ENCODE data around the gene HMGN4. TPM values are rescaled to one million over a fixed set of nuclear protein-coding genes. Genes with fewer than 3 reads are reported as not detected.

Gene HMGN4
- total and polyA plus RNA-seq, 2 of the 8 experiments (the other 6 are each of a cell fraction or from before 2014, with no cell fraction given) = 23.4 to 66.4 TPM

DNA sequence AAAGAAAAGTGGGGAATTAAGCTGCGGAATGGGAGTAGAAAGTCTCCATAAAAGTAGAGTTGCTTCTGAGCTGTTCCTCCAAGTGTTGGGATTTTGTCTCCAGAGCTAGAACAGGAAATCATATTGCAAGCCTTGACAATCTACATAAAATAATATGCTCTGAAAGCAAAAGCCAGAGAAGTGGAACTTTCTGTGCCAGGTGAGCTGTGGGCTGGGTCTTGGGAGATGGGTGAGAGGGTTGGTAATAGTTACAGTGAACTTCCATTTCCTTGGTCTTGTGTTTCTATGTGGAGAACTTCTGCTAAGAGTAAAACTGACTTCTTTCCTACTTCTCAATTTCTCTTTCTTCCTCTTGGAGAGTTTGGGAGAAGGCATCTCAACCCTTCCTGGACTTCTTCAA, 6.3 kb upstream of the HMGN4 start:
- FAIRE-seq = no peak
- POLR2A ChIA-PET (ENCODE audit: partially characterized antibody) = interaction anchor here (5.6 kb wide), 1 partner anchor 10 kb away, joined by 36 read pairs; no protein-coding TSS in a partner anchor
- TF ChIP-seq SAP30 (IDR thresholded peaks at IDR 0.05; ENCODE audit: insufficient read depth, insufficient replicate concordance, low read length) (no peak), CHD1 (IDR thresholded peaks at IDR 0.05; ENCODE audit: low read depth, low read length) (no peak), NANOG (IDR thresholded peaks at IDR 0.05; ENCODE audit: insufficient read depth, low read depth, low read length, poor library complexity, severe bottlenecking) (no peak)

More for the DNA sequence above, 6.3 kb upstream of the HMGN4 start:
- no peaks in the 10 kb centered on the region for H3K36me3 ChIP-seq (ENCODE audit: control insufficient read depth in 2 of 4, insufficient read depth in 4 of 4, low read length in 3 of 4)
- no peaks in the 10 kb centered on the region; a peak in 1 of 4 replicates for H3K79me2 ChIP-seq (ENCODE audit: control insufficient read depth in 1 of 2, insufficient read depth in 2 of 2, low read length in 2 of 2)
- no peaks in the 10 kb centered on the region for H3K9me3 ChIP-seq (ENCODE audit: insufficient read depth in 2 of 2, low read depth in 1 of 2, low read length in 1 of 2)
- no peak overlapping the region for H3K9ac ChIP-seq (replicated peaks in 1 of 4; ENCODE audit: extremely low read depth in 1 of 4, low read depth in 3 of 4, low read length in 3 of 4)
- no peak overlapping the region for H3K4ac ChIP-seq (replicated peaks; ENCODE audit: insufficient read length, low read depth, low read length)
- no peak overlapping the region for H2BK15ac ChIP-seq (ENCODE audit: low read length)
- WGBS, 2 experiments (ENCODE audit: extremely low coverage in 1 of 2, insufficient coverage in 1 of 2, insufficient read length in 1 of 2, insufficient replicate concordance in 2 of 2, low coverage in 1 of 2, low lambda C conversion rate in 2 of 2, missing lambda C conversion rate in 1 of 2) = 89% methylated on average over 1 of the region's 1 CpG; no CpG with 5 or more reads in 1 of the 2 experiments
- H2AFZ ChIP-seq (ENCODE audit: low read length) = no peak overlapping the region
- peaks cover 0 to 13% (median 8%) of the 10 kb centered on the region in 4 experiments; a peak in 5 of 7 replicates for H3K4me1 ChIP-seq (replicated peaks in 1 of 4; ENCODE audit: control insufficient read depth in 3 of 4, insufficient read depth in 4 of 4, low read length in 3 of 4)
- no peak overlapping the region for H2BK120ac ChIP-seq (replicated peaks; ENCODE audit: low read depth, low read length)
- no peak overlapping the region for H4K8ac ChIP-seq (ENCODE audit: extremely low read depth, insufficient read depth, low read length)
- H4K5ac ChIP-seq (ENCODE audit: insufficient read length, low read depth, low read length) = no peak overlapping the region
- H4K20me1 ChIP-seq (replicated peaks in 1 of 2; ENCODE audit: control insufficient read depth in 1 of 2, insufficient read depth in 2 of 2, low read length in 2 of 2) = no peaks in the 10 kb centered on the region
- no peak overlapping the region for H3K56ac ChIP-seq (replicated peaks; ENCODE audit: insufficient read length, low read depth, low read length)
- no peak overlapping the region for H3K18ac ChIP-seq (ENCODE audit: extremely low read depth, low read length)
- H2AK5ac ChIP-seq (ENCODE audit: low read depth, low read length) = no peak overlapping the region
- H2BK12ac ChIP-seq (ENCODE audit: low read depth, low read length) = no peak overlapping the region
- no peaks in the 10 kb centered on the region for H3K23me2 ChIP-seq (ENCODE audit: low read depth, low read length)
- no peaks in the 10 kb centered on the region for H3K27me3 ChIP-seq (replicated peaks in 1 of 4; ENCODE audit: control insufficient read depth in 3 of 4, extremely low read depth in 1 of 4, insufficient read depth in 3 of 4, low read length in 3 of 4)
- no peak overlapping the region for H3K4me3 ChIP-seq (ENCODE audit: extremely low read depth in 1 of 4, insufficient read depth in 2 of 4, low read depth in 3 of 4, low read length in 4 of 4)
- CTCF ChIA-PET (ENCODE audit: partially characterized antibody) = interaction anchor here (1.4 to 1.6 kb wide), 2 partner anchors 9 to 25 kb away, joined by 3 to 4 read pairs; no protein-coding TSS in a partner anchor
- DNase-seq (ENCODE audit: low read depth in 1 of 2, low spot score in 2 of 2) = no peak
- H3K14ac ChIP-seq (ENCODE audit: insufficient read length) = no peak overlapping the region
- H2BK20ac ChIP-seq (ENCODE audit: low read length) = 0 out of 2 replicates have a peak overlapping the region, but pooled peaks have one; percentile 10
- H3K27ac ChIP-seq (ENCODE audit: low read depth, low read length) = no peak overlapping the region
- no peak overlapping the region for H4K91ac ChIP-seq (replicated peaks; ENCODE audit: insufficient read length, low read length)
- no peak overlapping the region for H3K4me2 ChIP-seq (ENCODE audit: insufficient read depth in 1 of 2, low read depth in 2 of 2, low read length in 2 of 2)
- H2BK5ac ChIP-seq (ENCODE audit: low read depth, low read length) = no peak overlapping the region
- H3K79me1 ChIP-seq (ENCODE audit: low read depth, low read length) = no peaks in the 10 kb centered on the region
- no peak overlapping the region for H3K23ac ChIP-seq (ENCODE audit: insufficient read length)
